GM12891 (cell line): ENCODE measurements around the gene COPRS.

Source experiments
- DNase-seq: peaks from one replicate; pipeline ENCODE4 v3.0.0; 2011; ENCODE audit warnings: low spot score; ENCODE audit not compliant: insufficient read length
- FAIRE-seq: peaks from 2 replicates; lab custom pipeline; 2011; peaks lifted over from hg19 to GRCh38; lab: Jason Lieb, UNC
- PAX5 ChIP-seq: IDR thresholded peaks from 2 replicates; pipeline ENCODE4 v1.6.1; 2011; ENCODE audit warnings: low read length, moderate library complexity, mild to moderate bottlenecking; ENCODE audit not compliant: insufficient read depth, severe bottlenecking
- POLR2A ChIP-seq: IDR thresholded peaks from 2 replicates; pipeline ENCODE4 v1.6.1; 2011; ENCODE audit warnings: low read depth, low read length, control low read depth
- POLR2AphosphoS5 ChIP-seq: IDR thresholded peaks from 2 replicates; pipeline ENCODE4 v1.6.1; 2011; ENCODE audit warnings: low read depth, low read length, control low read depth
- POU2F2 ChIP-seq: IDR thresholded peaks from 2 replicates; pipeline ENCODE4 v1.6.1; 2011; ENCODE audit warnings: low read depth, mild to moderate bottlenecking, control low read depth, low read length, moderate library complexity
- SPI1 ChIP-seq: IDR thresholded peaks from 2 replicates; pipeline ENCODE4 v1.6.1; 2011; ENCODE audit warnings: low read depth, low read length, control low read depth
- TAF1 ChIP-seq: IDR thresholded peaks from 2 replicates; pipeline ENCODE4 v1.6.1; 2011; ENCODE audit warnings: low read depth, low read length, control low read depth

COPRS gene

GRCh38 chr17:31877911-31878702 lies 19.1 kb upstream of the COPRS start:
- no peak for TF ChIP-seq POLR2AphosphoS5
- no peak for TF ChIP-seq TAF1
- no peak for TF ChIP-seq POU2F2
- no peak for TF ChIP-seq POLR2A
- TF ChIP-seq SPI1, result no peak
- no peak for TF ChIP-seq PAX5
- FAIRE-seq (no peak), DNase-seq (no peak)

DNA sequence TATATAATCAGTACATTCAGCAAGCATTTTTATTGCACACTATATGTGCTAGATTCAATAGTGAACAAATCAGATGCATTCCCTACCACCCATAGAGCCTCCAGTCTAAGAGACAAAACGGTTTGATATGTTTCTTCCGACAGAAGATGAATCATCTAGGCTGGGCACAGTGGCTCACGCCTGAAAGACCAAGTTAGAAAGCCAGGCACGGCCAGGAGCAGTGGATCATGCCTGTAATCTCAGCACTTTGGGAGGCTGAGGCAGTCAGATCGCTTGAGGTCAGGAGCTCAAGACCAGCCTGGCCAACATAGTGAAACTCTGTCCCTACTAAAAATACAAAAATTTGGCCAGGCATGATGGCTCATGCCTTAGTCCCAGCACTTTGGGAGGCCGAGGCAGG lies 18.3 kb upstream of the COPRS start:
- DNase-seq, result no peak
- no peak for TF ChIP-seq POLR2A
- no peak for TF ChIP-seq TAF1
- TF ChIP-seq SPI1, result no peak
- no peak for FAIRE-seq

- DNase-seq (no peak), FAIRE-seq (no peak)
- no peak for TF ChIP-seq POU2F2
- TF ChIP-seq TAF1, result no peak
- no peak for TF ChIP-seq SPI1
- TF ChIP-seq POLR2AphosphoS5, result no peak
These were observed 16.0 kb upstream of the COPRS start for GRCh38 chr17:31875081-31875480.

GRCh38 chr17:31869797-31870568 lies 10.9 kb upstream of the COPRS start:
- FAIRE-seq (no peak), DNase-seq (no peak)
- TF ChIP-seq PAX5, result no peak
- no peak for TF ChIP-seq POU2F2
- TF ChIP-seq POLR2AphosphoS5, result no peak
- no peak for TF ChIP-seq SPI1

DNA sequence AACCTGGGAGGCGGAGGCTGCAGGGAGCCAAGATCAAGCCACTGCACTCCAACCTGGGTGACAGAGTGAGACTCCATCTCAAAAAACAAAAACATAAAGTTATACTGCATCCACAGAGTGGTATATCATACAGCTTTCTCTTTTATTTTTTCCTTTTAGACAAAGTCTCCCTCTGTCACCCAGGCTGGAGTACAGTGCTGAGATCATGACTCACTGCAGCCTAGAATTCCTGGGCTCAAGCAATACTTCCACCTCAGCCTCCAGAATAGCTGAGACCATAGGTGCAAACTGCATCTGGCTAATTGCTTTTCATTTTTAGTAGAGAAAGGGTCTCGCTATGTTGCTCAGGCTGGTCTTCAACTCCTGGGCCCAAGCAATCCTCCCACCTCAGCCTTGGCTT lies 10.0 kb upstream of the COPRS start:
- DNase-seq, result no peak
- TF ChIP-seq POU2F2 (no peak), TAF1 (no peak), PAX5 (no peak), SPI1 (no peak), POLR2A (no peak), POLR2AphosphoS5 (no peak)
- FAIRE-seq, result no peak

DNA sequence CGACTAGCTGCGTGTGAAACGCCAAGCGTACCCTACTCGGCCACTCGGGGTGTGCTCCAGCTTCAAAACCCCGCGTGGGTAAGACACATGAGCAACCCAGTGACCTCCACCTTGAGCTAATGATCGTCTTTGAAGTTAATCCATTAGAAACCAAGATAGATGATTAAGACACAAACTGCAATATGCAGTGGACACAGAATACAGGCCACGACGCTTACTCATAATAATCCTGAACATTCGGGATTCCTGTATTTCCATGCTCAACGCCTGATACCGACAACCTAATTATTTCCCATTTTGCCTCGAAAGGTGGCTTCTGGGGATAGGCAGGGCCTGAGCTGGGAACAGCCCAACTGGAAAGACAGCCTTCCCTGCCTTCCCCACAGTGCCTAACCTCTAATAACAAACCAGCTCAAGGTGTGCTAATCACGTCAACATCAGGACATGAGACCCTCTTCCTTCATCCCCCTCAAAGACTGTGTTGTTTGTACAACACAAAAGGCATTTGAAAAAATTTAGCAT lies 504 bp upstream of the COPRS start:
- TF ChIP-seq TAF1 (no peak), POU2F2 (no peak), PAX5 (no peak), POLR2AphosphoS5 (no peak), POLR2A (no peak), SPI1 (no peak)
- no peak for DNase-seq
- no peak for FAIRE-seq

DNA sequence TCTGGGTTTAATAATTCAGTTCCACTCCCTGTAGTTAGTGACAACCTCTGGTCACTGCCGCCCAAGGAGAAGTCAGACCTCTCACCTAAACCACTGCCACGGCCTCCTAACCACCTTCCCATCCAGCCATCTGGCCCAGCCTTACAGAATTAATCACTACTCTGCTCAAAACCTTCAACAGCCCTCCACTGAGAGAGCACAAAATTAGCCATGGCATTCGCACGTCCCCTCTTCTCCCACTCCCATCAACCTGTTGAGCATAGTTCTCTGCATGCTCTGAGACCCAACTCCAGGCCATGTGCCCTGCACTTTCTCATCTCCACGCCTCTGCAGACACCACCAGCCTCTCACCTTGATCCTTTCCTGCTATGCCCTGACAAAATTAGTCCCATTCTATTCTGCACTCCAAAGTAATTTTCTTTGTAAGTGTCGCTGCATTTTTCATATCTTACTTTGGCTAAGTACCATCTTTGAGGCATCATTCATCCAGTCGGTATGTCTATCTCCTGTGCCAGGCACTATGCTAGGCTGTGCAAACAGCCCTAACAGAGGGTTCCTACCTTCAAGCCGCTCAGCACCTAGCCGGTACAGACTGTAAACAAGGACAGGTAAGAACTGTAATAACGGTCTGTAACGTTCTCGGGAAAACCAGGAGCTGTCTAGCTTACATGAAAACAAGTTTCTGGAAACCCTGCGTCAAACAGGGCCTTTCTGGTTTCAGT lies 963 bp downstream of the COPRS start:
- DNase-seq (no peak), FAIRE-seq (peak; percentile 87)
- TF ChIP-seq POLR2AphosphoS5 (no peak), PAX5 (no peak), SPI1 (no peak), TAF1 (no peak), POLR2A (no peak), POU2F2 (no peak)

DNA sequence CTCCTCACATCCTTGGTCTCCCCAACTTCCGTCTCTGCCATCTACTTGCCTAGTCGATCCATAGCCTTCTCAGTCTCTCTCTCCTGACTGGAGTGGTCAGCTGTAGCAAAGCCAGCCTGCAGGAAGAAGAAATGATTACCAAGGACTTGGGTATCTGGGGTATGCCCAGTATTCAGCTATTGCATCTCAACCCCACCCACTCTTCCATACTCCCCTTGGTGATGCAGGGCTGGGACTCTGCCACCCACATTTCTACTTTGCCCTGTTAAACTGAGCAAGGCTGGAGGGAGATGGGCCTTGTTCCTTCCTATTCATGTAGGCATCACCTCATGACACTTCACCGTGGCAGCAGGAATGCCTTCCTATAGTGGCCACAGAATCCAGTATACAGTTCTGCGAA lies 2.3 kb downstream of the COPRS start:
- TF ChIP-seq POLR2AphosphoS5, result no peak
- no peak for TF ChIP-seq POLR2A
- TF ChIP-seq SPI1, result no peak
- no peak for TF ChIP-seq POU2F2
- no peak for TF ChIP-seq PAX5
- no peak for TF ChIP-seq TAF1
- DNase-seq (no peak), FAIRE-seq (no peak)

- TF ChIP-seq POLR2A, result no peak
- TF ChIP-seq POU2F2, result no peak
- no peak for TF ChIP-seq POLR2AphosphoS5
- TF ChIP-seq SPI1, result no peak
- no peak for TF ChIP-seq PAX5
- no peak for TF ChIP-seq TAF1
- no peak for DNase-seq
- no peak for FAIRE-seq
These were observed 4.4 kb downstream of the COPRS start for GRCh38 chr17:31854672-31855071.
